SU-DHL-6 (cell line): Measurements from ENCODE around the gene CD160.

Experiments used
- H2AFZ ChIP-seq: fragments of 200-600 bp; sonication (generic); 2 replicates; pipeline ENCODE4 v1.6.1; 2014; ENCODE audit warnings: low read depth, mild to moderate bottlenecking, moderate library complexity, mixed read lengths, antibody characterized with exemption, low read length; ENCODE audit not compliant: severe bottlenecking
- H3F3A ChIP-seq: fragments of 200-600 bp; shearing (Covaris generic); 2 replicates; pipeline ENCODE4 v1.6.0; 2016; ENCODE audit warnings: antibody characterized with exemption, mild to moderate bottlenecking; ENCODE audit not compliant: insufficient read depth
- H3K27ac ChIP-seq: fragments of 200-600 bp; sonication (generic); 2 replicates; pipeline ENCODE4 v1.5.1; 2016; ENCODE audit warnings: low read depth, mild to moderate bottlenecking, low read length, moderate library complexity, mixed read lengths
- H3K27me3 ChIP-seq: fragments of 200-600 bp; sonication (generic), shearing (Covaris generic); 2 replicates; pipeline ENCODE4 v1.6.0; 2014; ENCODE audit warnings: mild to moderate bottlenecking, low read length
- H3K36me3 ChIP-seq: fragments of 200-600 bp; sonication (generic); 2 replicates; pipeline ENCODE4 v1.6.1; 2014; ENCODE audit warnings: mild to moderate bottlenecking, low read length, mixed read lengths
- H3K4me2 ChIP-seq: fragments of 300-600, 200-600 bp; shearing (Covaris generic), sonication (generic); 2 replicates; pipeline ENCODE4 v1.6.0; 2014; ENCODE audit warnings: low read length, low read depth, mild to moderate bottlenecking; ENCODE audit not compliant: poor library complexity, severe bottlenecking
- H3K4me3 ChIP-seq: fragments of 200-600 bp; sonication (generic); 2 replicates; pipeline ENCODE4 v1.5.1; 2014; ENCODE audit warnings: antibody characterized with exemption, low read length, mild to moderate bottlenecking, mixed read lengths; ENCODE audit not compliant: insufficient read depth, poor library complexity, severe bottlenecking
- H3K79me2 ChIP-seq: fragments of 200-600 bp; sonication (generic); 2 replicates; pipeline ENCODE4 v1.6.1; 2014; ENCODE audit warnings: mild to moderate bottlenecking, low read length, moderate library complexity; ENCODE audit not compliant: insufficient read depth
- H3K9ac ChIP-seq: fragments of 200-600 bp; sonication (generic); 2 replicates; pipeline ENCODE4 v1.7.0; 2014; ENCODE audit warnings: mild to moderate bottlenecking, low read length
- H3K9me2 ChIP-seq: fragments of 200-600 bp; sonication (generic); replicated peaks from 2 replicates; pipeline ENCODE4 v1.6.1; 2014; ENCODE audit warnings: low read length; ENCODE audit not compliant: insufficient read depth
- H3K9me3 ChIP-seq: fragments of 200-600 bp; sonication (generic); 2 replicates; pipeline ENCODE4 v1.6.1; 2014; ENCODE audit warnings: low read length, mixed read lengths; ENCODE audit not compliant: insufficient read depth
- H4K20me1 ChIP-seq: fragments of 200-600 bp; sonication (generic); 2 replicates; pipeline ENCODE4 v1.6.1; 2014; ENCODE audit warnings: low read depth, mild to moderate bottlenecking, antibody characterized with exemption, low read length, moderate library complexity, mixed read lengths
- CTCF ChIP-seq: fragments of 200-600 bp; sonication (generic); IDR thresholded peaks from one replicate; pipeline ENCODE4 v1.5.1; 2017; ENCODE audit warnings: antibody characterized with exemption, mild to moderate bottlenecking, low read length, moderate library complexity; ENCODE audit not compliant: insufficient read depth, poor library complexity, severe bottlenecking
- EZH2phosphoT487 ChIP-seq: fragments of 200-600 bp; sonication (generic), shearing (Covaris generic); conservative IDR thresholded peaks from 2 replicates; pipeline ENCODE4 v1.6.1; 2018; ENCODE audit warnings: mild to moderate bottlenecking, antibody characterized with exemption, low read length, moderate library complexity, mixed read lengths

Gene CD160

GRCh38 chr1:145696630-145696960 lies 22.7 kb upstream of the CD160 start:
- Histone ChIP-seq H3K9me2 (no peaks in the 10 kb centered on the region), H3K4me2 (no peak overlapping the region), H3K36me3 (no peaks in the 10 kb centered on the region), H3K79me2 (no peaks in the 10 kb centered on the region), H3K9me3 (no peaks in the 10 kb centered on the region), H3K27ac (no peak overlapping the region), H3K9ac (no peak overlapping the region), H3K27me3 (no peaks in the 10 kb centered on the region), H3F3A (no peaks in the 10 kb centered on the region), H3K4me3 (no peak overlapping the region), H4K20me1 (no peaks in the 10 kb centered on the region), H2AFZ (no peak overlapping the region)
- TF ChIP-seq EZH2phosphoT487: no peak
- no peak for TF ChIP-seq CTCF

GRCh38 chr1:145701306-145701862 lies 17.9 kb upstream of the CD160 start:
- H3K27me3 ChIP-seq: no peaks in the 10 kb centered on the region
- TF ChIP-seq EZH2phosphoT487: no peak
- H3K27ac ChIP-seq: no peak overlapping the region
- no peaks in the 10 kb centered on the region for H4K20me1 ChIP-seq
- no peaks in the 10 kb centered on the region for H3K9me2 ChIP-seq
- no peaks in the 10 kb centered on the region for H3F3A ChIP-seq
- H3K4me2 ChIP-seq: no peak overlapping the region
- no peak overlapping the region for H2AFZ ChIP-seq
- H3K9ac ChIP-seq: no peak overlapping the region
- H3K36me3 ChIP-seq: no peaks in the 10 kb centered on the region
- H3K4me3 ChIP-seq: no peak overlapping the region
- no peaks in the 10 kb centered on the region for H3K9me3 ChIP-seq
- no peaks in the 10 kb centered on the region for H3K79me2 ChIP-seq

GRCh38 chr1:145702052-145702451 lies 17.2 kb upstream of the CD160 start:
- Histone ChIP-seq H3F3A (no peaks in the 10 kb centered on the region), H4K20me1 (no peaks in the 10 kb centered on the region), H3K9me2 (no peaks in the 10 kb centered on the region), H3K27ac (no peak overlapping the region), H3K4me3 (no peak overlapping the region), H3K79me2 (no peaks in the 10 kb centered on the region), H3K9ac (no peak overlapping the region), H3K27me3 (no peaks in the 10 kb centered on the region), H3K9me3 (no peaks in the 10 kb centered on the region), H3K4me2 (no peak overlapping the region), H3K36me3 (no peaks in the 10 kb centered on the region), H2AFZ (no peak overlapping the region)
- TF ChIP-seq CTCF (no peak), EZH2phosphoT487 (no peak)

GRCh38 chr1:145702826-145703225 lies 16.5 kb upstream of the CD160 start:
- Histone ChIP-seq H3K9me2 (no peaks in the 10 kb centered on the region), H3K9ac (no peak overlapping the region), H3K27me3 (no peaks in the 10 kb centered on the region), H3K27ac (no peak overlapping the region), H3K4me2 (no peak overlapping the region), H3K36me3 (no peaks in the 10 kb centered on the region), H2AFZ (no peak overlapping the region), H3K79me2 (no peaks in the 10 kb centered on the region), H4K20me1 (no peaks in the 10 kb centered on the region), H3K9me3 (no peaks in the 10 kb centered on the region), H3F3A (no peaks in the 10 kb centered on the region), H3K4me3 (no peak overlapping the region)
- no peak for TF ChIP-seq EZH2phosphoT487
- TF ChIP-seq CTCF: no peak
